ENCODE measurements around the gene LMBR1.

LMBR1 gene

DNA sequence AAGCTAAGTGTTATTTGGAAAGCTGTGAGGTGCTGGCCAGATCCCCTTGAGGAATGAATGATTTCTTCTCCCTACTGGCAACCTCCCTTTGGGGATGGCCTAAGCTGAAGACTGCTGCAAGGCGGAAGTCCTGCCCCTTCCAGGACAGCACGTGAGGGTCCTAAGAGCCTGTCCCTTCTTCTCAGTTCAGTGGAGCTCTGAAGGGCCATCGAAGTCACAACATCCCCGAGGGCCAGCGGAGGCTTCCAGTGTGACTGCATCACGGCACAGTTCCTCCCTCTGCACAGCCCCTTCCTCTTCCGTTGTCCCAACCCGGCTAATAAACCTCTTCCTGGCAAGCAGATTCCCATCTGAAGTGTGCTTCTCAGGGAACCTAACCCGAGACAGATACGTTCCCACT lies 208.7 kb downstream of the LMBR1 start:
- DNase-seq (ENCODE audit: low read depth), result no peak
- TF ChIP-seq, protein P1, sequence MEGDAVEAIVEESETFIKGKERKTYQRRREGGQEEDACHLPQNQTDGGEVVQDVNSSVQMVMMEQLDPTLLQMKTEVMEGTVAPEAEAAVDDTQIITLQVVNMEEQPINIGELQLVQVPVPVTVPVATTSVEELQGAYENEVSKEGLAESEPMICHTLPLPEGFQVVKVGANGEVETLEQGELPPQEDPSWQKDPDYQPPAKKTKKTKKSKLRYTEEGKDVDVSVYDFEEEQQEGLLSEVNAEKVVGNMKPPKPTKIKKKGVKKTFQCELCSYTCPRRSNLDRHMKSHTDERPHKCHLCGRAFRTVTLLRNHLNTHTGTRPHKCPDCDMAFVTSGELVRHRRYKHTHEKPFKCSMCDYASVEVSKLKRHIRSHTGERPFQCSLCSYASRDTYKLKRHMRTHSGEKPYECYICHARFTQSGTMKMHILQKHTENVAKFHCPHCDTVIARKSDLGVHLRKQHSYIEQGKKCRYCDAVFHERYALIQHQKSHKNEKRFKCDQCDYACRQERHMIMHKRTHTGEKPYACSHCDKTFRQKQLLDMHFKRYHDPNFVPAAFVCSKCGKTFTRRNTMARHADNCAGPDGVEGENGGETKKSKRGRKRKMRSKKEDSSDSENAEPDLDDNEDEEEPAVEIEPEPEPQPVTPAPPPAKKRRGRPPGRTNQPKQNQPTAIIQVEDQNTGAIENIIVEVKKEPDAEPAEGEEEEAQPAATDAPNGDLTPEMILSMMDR (IDR thresholded peaks at IDR 0.05; ENCODE audit: control insufficient read depth, insufficient read depth, low read depth, low read length, missing control alignments), result no peak
- no peak overlapping the region for H3K4me3 ChIP-seq (ENCODE audit: control insufficient read depth, low read depth, low read length)

DNA sequence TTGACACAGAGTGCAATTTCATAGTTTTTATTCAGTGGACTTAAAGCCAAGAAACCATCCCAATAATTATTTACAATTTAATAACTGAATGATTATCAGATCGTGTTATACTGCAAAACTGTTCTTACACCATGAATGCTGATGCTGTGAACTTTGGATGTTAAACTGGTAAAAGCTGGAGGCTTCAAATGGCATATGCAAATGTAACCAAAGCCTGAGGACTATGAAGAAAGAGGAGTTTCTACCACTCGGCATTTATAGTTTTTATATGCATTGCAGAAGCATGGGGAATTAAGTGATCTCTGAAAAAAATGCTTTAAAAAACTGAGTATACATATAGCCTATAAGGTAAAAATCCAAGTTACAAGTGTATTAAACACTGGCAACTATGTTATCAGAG lies 210.1 kb downstream of the LMBR1 start:
- TF ChIP-seq, protein P1 (IDR thresholded peaks at IDR 0.05; ENCODE audit: control insufficient read depth, insufficient read depth, low read depth, low read length, missing control alignments), result no peak
- H3K4me3 ChIP-seq (ENCODE audit: control insufficient read depth, low read depth, low read length), result no peak overlapping the region
- DNase-seq (ENCODE audit: low read depth), result no peak

DNA sequence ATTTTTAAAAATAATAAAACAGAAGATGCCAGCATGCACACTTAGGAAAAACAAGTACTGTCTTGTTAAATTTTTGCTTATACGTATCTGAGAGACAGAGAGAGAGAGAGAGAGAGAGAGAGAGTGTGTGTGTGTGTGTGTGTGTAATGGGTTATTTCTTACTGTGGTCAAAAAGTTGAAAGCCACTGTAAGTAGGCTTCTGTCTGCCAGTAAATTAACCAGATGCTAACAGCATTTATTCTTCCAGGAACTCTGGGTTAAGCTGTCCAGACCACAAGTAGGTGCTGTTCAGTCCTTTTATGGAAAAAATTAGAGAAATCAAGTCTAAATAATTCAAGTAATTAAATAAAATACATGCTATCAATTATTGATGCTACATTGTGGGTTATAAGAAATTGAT lies 212.7 kb downstream of the LMBR1 start:
- TF ChIP-seq, protein P1 (IDR thresholded peaks at IDR 0.05; ENCODE audit: control insufficient read depth, insufficient read depth, low read depth, low read length, missing control alignments), result no peak
- DNase-seq (ENCODE audit: low read depth), result no peak
- no peak overlapping the region for H3K4me3 ChIP-seq (ENCODE audit: control insufficient read depth, low read depth, low read length)

DNA sequence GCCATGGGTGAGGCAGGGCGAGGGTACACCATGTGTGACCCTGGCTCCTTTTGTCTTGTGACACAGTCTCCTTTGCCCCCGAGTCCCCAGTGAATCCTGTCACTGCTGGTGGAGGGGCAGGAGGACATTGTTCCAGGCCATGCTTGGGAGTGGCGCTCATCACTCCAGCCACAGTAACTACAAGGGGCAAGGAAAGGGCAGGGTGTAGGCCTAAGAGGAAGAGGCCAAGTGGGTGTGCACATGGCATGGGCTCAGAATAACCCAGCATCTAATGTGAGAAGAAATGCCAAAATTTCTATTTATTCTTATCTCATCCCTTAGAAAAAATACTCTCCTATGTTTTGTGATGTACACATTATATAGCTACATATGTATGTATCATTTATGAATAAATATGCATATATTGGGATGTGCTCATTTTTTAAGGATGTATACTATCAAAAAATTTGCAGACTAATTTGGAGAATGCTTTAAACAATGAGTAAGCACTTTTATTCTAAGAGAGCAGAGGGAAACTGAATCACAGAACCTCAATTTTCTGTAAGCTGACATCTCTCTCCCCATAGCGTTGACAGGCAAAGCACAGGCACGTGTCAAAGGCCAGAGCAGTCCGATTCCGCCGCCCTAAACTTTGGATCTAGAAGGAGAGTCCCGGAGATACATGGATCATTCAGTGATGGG lies 215.5 kb downstream of the LMBR1 start:
- no peak overlapping the region for H3K4me3 ChIP-seq (ENCODE audit: control insufficient read depth, low read depth, low read length)
- DNase-seq (ENCODE audit: low read depth), result no peak
- TF ChIP-seq, protein P1 (IDR thresholded peaks at IDR 0.05; ENCODE audit: control insufficient read depth, insufficient read depth, low read depth, low read length, missing control alignments), result no peak

GRCh38 chr7:156676263-156676662 lies 216.7 kb downstream of the LMBR1 start:
- TF ChIP-seq, protein P1 (IDR thresholded peaks at IDR 0.05; ENCODE audit: control insufficient read depth, insufficient read depth, low read depth, low read length, missing control alignments), result no peak
- no peak for DNase-seq (ENCODE audit: low read depth)
- H3K4me3 ChIP-seq (ENCODE audit: control insufficient read depth, low read depth, low read length), result no peak overlapping the region

GRCh38 chr7:156675721-156676120 lies 217.3 kb downstream of the LMBR1 start:
- no peak overlapping the region for H3K4me3 ChIP-seq (ENCODE audit: control insufficient read depth, low read depth, low read length)
- no peak for DNase-seq (ENCODE audit: low read depth)
- TF ChIP-seq, protein P1 (IDR thresholded peaks at IDR 0.05; ENCODE audit: control insufficient read depth, insufficient read depth, low read depth, low read length, missing control alignments), result no peak

All from AG09309 (cell line).